GM21737 (cell line): Measurements from ENCODE around the gene PTAFR.

ENCODE experiments used
- ATAC-seq: cut with Tn5 transposase; IDR thresholded peaks from one replicate; pipeline ENCODE4 v1.9.1; 2021; ENCODE audit warnings: mild to moderate bottlenecking, moderate library complexity; ENCODE audit not compliant: unreplicated experiment

PTAFR gene

DNA sequence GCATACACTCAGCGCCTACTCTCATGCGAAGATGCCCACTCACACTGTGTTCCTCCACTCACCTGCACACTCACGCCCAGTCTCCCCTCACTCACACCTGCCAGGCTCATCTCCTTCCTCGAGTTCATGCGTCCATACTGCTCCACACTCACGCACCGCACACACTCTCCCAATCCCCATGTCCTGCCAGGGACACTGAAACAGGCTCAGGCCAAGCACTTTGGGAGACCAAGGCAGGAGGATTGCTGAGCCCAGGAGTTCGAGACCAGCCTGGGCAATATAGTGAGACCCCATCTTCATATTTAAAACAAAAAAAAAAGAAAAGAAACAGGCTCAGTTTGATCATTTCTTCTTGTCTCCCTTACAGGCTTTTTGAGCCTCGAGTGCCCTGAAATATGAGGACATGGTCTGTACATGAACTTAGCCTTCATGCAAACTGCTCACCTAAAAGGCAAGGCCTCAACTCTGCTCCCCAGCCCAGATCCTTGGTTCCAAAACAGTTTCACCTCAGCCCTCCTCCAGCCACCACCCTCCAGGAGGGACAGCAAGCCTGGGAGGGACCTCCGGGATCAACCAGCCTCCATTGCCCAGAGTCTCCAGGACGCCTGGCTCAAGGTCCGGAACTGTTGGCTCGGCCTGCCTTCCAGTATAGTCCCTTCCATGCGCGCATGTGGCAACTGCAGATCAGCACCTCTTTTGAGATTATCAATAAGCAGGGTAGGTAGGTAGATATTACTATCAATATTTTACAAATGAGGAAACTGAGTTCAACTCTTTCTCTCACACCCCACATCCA, 2.4 kb upstream of the PTAFR start:
- no peak for ATAC-seq

DNA sequence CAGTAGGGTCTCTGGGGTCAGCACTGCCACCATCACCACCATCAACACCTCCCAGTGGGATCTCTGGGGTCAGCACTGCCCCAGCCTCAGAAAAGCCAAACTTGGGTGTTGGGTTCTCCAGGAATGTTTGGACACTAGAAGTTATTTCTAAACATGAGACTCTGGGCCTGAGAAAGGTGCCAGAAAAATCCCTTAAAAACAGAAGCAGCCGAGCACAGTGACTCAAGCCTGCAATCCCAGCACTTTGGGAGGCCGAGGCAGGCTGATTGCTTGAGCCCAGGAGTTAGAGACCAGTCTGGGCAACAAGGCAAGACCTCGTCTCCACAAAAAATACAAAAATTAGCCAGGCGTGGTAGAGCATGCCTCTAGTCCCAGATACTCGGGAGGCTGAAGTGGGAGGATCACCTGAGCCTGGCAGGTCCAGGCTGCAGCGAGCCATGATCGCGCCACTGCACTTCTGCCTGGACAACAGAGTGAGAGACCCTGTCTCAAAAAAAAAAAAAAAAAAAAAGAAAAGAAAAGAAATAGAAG, 470 bp downstream of the PTAFR start:
- no peak for ATAC-seq

DNA sequence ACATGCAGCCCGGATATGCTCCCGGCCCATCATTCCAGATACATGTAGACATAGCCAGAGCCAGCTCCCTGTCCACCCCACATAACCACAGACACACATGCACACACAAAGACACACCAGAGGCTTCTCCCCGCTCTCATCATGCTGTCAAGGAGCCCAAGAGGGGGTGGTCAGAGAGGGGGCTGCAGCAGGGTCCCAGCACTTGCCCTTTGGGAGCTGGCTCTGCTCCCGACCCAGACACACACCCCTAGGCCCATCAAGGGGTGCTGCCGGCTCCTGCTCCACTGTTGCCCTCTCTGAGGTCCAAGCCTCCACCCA, 2.6 kb downstream of the PTAFR start:
- ATAC-seq, result no peak

DNA sequence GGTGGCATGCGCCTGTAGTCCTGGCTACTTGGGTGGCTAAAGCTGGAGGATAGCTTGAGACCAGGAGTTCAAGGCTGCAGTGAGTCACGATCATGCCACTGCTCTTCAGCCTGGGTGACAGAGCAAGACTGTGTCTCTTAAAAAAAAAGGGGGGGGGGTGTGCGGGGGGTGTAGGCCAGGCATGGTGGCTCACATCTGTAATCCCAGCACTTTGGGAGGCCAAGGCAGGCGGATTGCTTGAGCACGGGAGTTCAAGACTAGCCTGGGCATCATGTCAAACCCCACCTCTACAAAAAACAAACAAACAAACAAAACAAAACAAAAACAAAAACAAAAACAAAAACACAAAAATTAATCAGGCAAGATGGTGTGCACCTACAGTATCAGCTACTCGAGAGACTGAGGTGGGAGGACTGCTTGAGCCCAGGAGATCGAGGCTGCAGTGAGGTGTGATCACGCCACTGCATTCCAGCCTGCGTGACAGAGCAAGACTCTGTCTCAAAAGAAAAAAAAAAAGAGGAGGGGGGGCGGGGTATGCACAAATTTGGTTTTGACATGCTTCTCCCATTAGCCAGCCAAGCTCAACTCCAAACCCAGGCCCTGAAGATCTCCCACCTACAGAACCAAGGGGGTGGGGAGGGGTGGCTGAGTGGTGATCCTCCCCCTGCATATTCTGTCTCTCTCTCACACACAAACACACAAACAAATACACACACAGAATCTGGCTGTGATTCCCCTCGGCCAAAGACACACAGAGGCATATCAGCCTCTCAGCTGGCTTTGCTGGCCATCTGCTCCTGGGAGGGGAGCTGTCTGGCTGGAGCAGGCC, 3.1 kb downstream of the PTAFR start:
- no peak for ATAC-seq

DNA sequence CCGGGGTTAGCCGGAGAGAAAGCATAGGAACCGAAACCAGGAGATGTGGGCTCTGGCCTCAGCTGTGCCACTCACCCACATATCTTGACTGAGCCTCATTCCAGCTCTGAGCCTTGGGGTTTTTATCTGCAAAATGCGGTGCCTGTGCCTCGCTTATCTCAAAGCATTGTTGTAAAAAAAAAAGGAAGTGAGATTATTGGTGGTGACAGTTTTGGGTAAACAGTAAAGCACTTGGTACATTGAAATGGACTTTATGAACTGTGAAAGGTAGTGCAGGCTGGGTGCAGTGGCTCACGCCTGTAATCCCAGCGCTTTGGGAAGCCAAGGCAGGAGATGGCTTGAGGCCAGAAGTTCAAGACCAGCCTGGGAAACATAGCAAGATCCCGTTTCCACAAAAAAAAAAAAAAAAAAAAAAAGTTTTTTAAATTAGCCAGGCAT, 3.8 kb downstream of the PTAFR start:
- ATAC-seq, result peak; percentile 58

DNA sequence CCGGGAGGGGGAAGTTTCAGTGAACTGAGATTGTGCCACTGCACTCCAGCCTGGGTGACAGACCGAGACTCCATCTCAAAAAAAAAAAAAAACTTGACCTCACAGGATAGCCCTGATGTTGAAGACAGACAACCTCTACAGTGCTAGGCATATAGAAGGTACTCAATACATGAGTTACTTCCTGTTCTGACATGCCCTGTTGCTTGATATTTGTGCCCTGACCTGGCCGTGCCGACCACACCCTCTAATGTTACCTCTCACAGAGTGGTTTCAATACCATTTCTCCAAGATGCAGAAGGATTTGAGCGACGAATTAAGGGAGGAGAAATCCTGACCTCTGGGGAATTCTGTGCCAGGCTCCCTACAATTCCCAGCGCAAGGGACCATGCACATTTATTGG, 5.2 kb downstream of the PTAFR start:
- ATAC-seq, result no peak

- no peak for ATAC-seq
Observed at GRCh38 chr1:28170001-28170596, 6.4 kb downstream of the PTAFR start.

DNA sequence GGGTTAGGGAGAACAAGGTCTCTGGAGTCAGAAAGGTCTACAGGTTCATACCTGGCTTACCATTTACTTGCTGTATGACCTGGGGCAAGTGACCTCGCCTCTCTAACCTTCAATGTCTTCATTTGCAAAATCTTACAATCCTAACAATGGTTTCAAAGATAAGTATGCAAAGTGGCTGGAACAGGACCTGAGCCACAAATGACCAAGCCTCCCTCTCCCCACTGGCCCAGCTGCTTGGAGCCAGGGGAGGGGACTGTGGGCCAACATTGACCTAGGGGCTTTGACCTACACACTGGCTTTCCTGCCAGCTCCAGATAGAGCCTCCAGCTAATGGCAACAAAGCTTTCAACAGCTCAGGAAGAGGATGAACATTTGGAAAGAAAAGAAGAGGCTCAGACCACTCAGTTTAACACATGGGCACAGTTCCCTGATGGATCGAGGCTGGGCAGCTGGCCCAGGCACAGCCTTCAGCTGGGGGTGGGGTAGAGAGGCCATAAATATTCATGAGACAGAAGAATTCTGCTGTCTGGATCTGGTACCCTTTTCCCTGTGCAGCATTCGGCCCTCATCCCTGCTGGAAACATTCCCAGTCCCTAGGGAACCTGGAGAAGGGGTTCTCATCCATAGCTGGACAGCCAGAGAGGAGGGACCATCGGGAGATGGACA, 12.9 kb downstream of the PTAFR start:
- ATAC-seq, result no peak

- ATAC-seq, result no peak
Observed at GRCh38 chr1:28162151-28162550, 14.3 kb downstream of the PTAFR start.

- ATAC-seq, result no peak
Observed at GRCh38 chr1:28161751-28162150, 14.7 kb downstream of the PTAFR start.

DNA sequence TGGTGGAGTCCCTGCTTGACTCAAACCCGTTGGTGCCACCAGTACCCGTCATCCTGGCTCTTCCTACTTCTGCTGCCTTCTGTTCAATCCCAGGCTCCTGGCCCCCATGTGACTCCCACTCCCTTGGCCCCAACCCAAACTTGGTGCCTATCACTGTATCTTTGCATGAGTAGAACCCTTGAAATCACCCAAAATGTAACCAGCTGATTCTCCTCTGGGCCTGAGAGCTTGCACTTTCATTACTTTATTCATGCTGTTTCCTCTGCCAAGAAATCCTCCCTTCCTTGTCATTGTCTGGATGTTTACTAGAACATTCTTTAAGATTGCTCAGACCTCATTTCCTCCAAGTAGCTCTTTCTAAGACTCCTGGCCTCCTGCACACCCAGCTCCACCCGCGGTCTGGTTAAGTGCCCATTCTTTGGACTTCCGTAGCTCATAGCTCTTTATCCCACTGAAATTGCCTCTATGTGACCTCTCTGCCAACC, 15.7 kb downstream of the PTAFR start:
- no peak for ATAC-seq

- ATAC-seq, result no peak
Observed at GRCh38 chr1:28159680-28160079, 16.8 kb downstream of the PTAFR start.

GRCh38 chr1:28159243-28159642, 17.2 kb downstream of the PTAFR start:
- ATAC-seq, result no peak

DNA sequence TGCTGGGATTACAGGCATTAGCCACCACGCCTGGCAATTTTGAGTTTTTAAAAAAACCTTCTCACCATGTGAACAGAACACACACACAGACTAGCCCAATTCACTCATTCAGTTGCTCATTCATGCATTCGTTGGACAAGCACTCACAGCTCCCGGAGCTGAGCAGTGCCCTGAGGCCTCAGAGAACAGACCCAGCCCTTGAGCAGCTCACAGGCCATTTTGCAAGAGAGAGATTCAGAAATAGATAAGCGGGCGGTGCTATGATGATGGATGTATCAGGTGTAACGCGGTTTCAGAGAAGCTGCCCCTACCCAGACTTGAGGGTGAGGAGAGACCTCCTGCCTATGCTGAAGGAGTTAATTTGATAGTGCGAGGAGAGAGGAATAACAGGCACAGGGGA, 18.6 kb downstream of the PTAFR start:
- ATAC-seq, result no peak

GRCh38 chr1:28156821-28157220, 19.7 kb downstream of the PTAFR start:
- ATAC-seq, result no peak

- no peak for ATAC-seq
Observed at GRCh38 chr1:28155628-28156027, 20.9 kb downstream of the PTAFR start.

DNA sequence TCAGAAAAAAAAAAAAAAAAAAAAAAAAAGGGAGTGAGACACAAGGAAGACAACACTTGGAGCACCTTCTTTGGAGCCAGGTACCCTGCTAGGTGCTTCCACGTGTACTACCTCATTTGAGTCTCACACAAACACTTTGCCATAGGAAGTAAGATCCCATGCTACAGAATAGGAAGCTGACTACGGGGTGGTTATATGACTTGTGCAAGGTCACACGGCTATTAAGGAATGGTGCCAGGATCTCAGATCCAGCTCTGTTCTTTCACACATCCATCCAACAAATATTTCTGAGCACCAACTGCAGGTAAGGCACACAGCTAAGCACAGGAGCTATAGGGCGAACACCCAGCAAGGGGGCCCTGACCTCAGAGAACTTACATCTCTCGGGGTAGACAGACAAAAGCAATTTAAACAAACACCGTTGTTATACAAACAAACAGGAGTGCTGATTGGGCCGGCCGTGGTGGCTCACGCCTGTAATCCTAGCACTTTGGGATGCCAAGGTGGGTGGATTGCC, 22.4 kb downstream of the PTAFR start:
- ATAC-seq, result no peak

DNA sequence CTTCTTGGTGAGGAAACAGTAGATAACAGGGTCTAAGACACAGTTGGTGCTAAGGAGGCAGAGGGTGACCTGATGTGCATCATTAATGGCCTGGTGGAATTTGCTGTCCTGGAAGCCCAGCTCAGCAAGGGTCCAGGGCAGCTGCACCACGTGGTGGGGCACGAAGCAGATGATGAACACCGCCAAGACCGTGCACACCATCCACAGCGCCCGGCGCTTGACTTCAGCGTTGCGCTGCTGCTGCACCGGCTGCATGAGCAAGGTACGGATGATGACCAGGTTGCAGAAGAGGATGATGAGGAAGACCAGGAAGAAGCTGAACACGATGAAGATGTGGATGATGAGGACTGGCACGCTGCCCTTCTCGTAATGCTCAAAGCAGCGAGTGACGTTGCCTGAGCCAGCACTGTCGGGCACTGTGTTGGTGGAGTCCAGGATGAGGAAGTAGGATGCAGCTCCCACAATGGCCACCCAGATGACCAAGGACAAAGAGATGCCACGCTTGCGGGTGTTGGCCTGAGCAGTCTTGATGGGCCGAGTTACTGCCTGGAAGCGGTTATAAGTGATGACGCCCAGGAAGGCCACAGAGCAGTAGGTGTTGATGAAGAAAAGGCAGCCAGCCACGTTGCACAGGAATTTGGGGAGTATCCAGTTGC, 26.2 kb downstream of the PTAFR start:
- ATAC-seq, result no peak

- no peak for ATAC-seq
Observed at GRCh38 chr1:28148880-28149195, 27.7 kb downstream of the PTAFR start.
